Gastroesophageal sphincter (tissue), 3 donors: ENCODE data around the gene RAB38.

Experiments
- POLR2A ChIP-seq, 2 donors: fragments of 450-650 bp; IDR thresholded peaks; one replicate each; pipeline ENCODE4 v1.6.1; 2017; ENCODE audit warnings: antibody characterized with exemption in 2 of 2, mild to moderate bottlenecking in 2 of 2, moderate library complexity in 1 of 2
- TF ChIP-seq, protein P1 (sequence below), 4 experiments: fragments of 200-600 bp in 2 of 4; fragments of 450-650 bp in 2 of 4; sonication (generic) in 1 of 4; IDR thresholded peaks; one replicate each; pipeline ENCODE4 v1.5.1; 2017 to 2019; ENCODE audit warnings: antibody characterized with exemption in 4 of 4, mild to moderate bottlenecking in 2 of 4, moderate library complexity in 2 of 4

DNA sequence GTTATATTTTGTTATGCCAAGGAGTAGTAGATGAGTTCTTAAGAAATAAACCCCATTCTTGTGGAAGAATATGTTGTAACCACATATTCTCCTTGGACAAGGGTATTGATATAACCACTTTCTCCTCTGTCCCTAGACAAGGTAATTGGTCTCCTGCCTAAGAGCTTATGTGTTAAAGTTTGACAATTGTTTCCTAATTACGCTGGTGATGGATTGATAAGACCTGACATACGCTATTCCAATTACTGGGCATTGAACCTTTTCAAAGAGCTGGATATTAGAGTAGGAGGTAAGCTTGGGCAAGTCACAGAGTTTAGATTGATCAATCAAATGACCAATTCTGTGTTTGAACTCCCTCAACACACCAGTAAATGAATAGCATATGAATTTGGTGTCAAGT lies 88.9 kb downstream of the RAB38 start:
- TF ChIP-seq, protein P1, sequence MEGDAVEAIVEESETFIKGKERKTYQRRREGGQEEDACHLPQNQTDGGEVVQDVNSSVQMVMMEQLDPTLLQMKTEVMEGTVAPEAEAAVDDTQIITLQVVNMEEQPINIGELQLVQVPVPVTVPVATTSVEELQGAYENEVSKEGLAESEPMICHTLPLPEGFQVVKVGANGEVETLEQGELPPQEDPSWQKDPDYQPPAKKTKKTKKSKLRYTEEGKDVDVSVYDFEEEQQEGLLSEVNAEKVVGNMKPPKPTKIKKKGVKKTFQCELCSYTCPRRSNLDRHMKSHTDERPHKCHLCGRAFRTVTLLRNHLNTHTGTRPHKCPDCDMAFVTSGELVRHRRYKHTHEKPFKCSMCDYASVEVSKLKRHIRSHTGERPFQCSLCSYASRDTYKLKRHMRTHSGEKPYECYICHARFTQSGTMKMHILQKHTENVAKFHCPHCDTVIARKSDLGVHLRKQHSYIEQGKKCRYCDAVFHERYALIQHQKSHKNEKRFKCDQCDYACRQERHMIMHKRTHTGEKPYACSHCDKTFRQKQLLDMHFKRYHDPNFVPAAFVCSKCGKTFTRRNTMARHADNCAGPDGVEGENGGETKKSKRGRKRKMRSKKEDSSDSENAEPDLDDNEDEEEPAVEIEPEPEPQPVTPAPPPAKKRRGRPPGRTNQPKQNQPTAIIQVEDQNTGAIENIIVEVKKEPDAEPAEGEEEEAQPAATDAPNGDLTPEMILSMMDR (IDR thresholded peaks at IDR 0.05): no peak
- TF ChIP-seq POLR2A (IDR thresholded peaks at IDR 0.05): no peak
